ENCODE results near the gene XBP1. TPM values are rescaled to one million over a fixed set of nuclear protein-coding genes. Genes with fewer than 3 reads are reported as not detected.

Gene XBP1
- total and polyA plus RNA-seq, 2 donors (not counting 3 experiments of a cell fraction or from before 2014, with no cell fraction given): 90.4 to 102 TPM

- no peak for DNase-seq (ENCODE audit: low read depth, low spot score)
- dilution Hi-C loops (cut with MboI; ENCODE audit: extremely low pct_ligation_motif_present, low sequenced_read_pairs) (no loop called here), intact Hi-C loops (cut with micrococcal nuclease) (no loop called here)
- Histone ChIP-seq H3K79me2 (ENCODE audit: control insufficient read depth, insufficient read depth, low read length) (peaks cover 42% of the 10 kb centered on the region), H3K27ac (ENCODE audit: insufficient read depth, low read depth, low read length) (no peak overlapping the region), H3K9me1 (replicated peaks; ENCODE audit: control insufficient read depth, extremely low read depth, insufficient read depth, low read length) (no peaks in the 10 kb centered on the region), H3K4me2 (ENCODE audit: insufficient read depth, low read length) (no peak overlapping the region), H4K20me1 (replicated peaks; ENCODE audit: control insufficient read depth, extremely low read depth, insufficient read depth, low read length) (no peaks in the 10 kb centered on the region), H3K9me3 (replicated peaks; ENCODE audit: control insufficient read depth, insufficient read depth, low read length) (no peaks in the 10 kb centered on the region), H2AFZ (ENCODE audit: low read depth, low read length) (no peak overlapping the region), H3K27me3 (ENCODE audit: control insufficient read depth in 2 of 2, insufficient read depth in 2 of 2, low read length in 2 of 2) (no peaks in the 10 kb centered on the region), H3K4me1 (ENCODE audit: control insufficient read depth, extremely low read depth, insufficient read depth, low read length) (no peaks in the 10 kb centered on the region), H3K9ac (replicated peaks; ENCODE audit: extremely low read depth, insufficient read depth, low read length) (no peak overlapping the region), H3K36me3 (ENCODE audit: control insufficient read depth in 2 of 2, extremely low read depth in 1 of 2, insufficient read depth in 2 of 2, low read length in 2 of 2) (peaks cover 7 to 19% of the 10 kb centered on the region in 2 experiments), H3K4me3 (replicated peaks in 1 of 3; ENCODE audit: insufficient read depth in 1 of 3, low read depth in 1 of 3, low read length in 3 of 3) (no peak overlapping the region)
- POLR2A ChIA-PET: no interaction called here
- FAIRE-seq: no peak
- CTCF ChIA-PET: interaction anchor here (0.6 to 3.0 kb wide), 2 partner anchors 180 to 1757 kb away, joined by 3 to 12 read pairs; no protein-coding TSS in a partner anchor
- no TSS peak for BruUV-seq (replicated peaks)
- TF ChIP-seq MYC (IDR thresholded peaks at IDR 0.05; ENCODE audit: low read depth, low read length): no peak
- no peak for TF ChIP-seq FOS (IDR thresholded peaks at IDR 0.05; ENCODE audit: borderline replicate concordance, insufficient read depth, low read length)
- TF ChIP-seq CTCF (IDR thresholded peaks at IDR 0.05; ENCODE audit: extremely low read depth in 1 of 2, insufficient read depth in 1 of 2, low read depth in 1 of 2, low read length in 2 of 2): no peak
- TF ChIP-seq MAX (IDR thresholded peaks at IDR 0.05; ENCODE audit: insufficient read depth, insufficient read length): no peak
- TF ChIP-seq GATA2 (IDR thresholded peaks at IDR 0.05; ENCODE audit: insufficient read depth, insufficient read length, low read depth, low read length): no peak
- TF ChIP-seq POLR2AphosphoS5 (IDR thresholded peaks at IDR 0.05; ENCODE audit: insufficient read depth, low read depth, low read length): no peak
- no peak for TF ChIP-seq JUN (IDR thresholded peaks at IDR 0.05; ENCODE audit: borderline replicate concordance, insufficient read depth, insufficient read length, low read depth)
- no peak for TF ChIP-seq POLR2A (IDR thresholded peaks at IDR 0.05; ENCODE audit: low read depth, low read length)
- no peak for TF ChIP-seq EZH2 (IDR thresholded peaks at IDR 0.05; ENCODE audit: borderline replicate concordance, low read depth, low read length, severe bottlenecking)
These were observed 20.1 kb downstream of the XBP1 start for GRCh38 chr22:28780296-28780695.

Data from endothelial cell of umbilical vein (primary cell).